ENCODE results near the gene CCDC88C. TPM values are rescaled to one million over a fixed set of nuclear protein-coding genes. Genes with fewer than 3 reads are reported as not detected.

CCDC88C gene
- polyA plus RNA-seq, 2 of the 4 experiments (the other 2 are of a cell fraction), result 2.9 to 3.7 TPM

DNA sequence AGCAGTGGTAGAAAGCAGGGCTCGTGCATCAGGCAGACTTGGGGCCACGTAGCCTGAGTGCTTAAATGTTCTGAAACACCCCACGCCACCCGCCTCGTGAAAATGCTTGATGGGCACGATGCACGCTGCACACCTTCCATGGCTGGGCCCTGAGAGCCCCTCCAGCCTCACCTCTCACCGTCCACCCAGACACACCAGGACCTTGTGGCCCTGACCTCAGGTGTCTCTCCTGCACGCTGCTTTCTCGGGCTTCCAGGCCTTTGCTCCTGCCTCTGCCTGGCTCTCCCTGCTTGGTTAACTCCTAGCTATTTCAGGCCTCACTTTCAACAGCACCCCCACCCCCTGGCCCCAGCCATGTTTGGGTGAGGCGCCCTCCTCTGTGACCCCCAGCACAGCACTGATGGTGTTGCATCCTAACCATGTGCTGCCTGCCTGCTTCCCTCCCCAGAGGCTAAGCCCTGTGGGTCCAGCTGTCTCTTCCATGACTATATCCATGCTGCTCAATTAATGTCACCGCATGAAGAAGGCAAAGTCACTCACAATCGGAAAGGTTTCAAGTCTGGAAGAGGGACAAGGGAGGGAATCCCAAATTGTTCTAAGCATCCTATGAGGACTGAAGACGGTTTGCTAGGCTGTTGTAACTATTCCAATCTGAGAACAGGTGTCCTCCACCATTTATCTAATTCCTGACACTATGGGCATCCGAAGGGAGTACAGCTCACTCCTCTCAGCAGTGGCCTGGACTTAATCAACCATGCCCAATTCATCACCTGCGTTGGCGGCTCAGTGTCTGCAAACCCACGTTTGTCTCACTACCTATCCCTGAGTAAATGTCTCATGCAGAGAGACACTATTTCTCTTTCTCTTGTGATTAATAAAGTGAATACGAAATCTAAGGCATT lies 82.2 kb downstream of the CCDC88C start (continued):
- TF ChIP-seq, protein P1, sequence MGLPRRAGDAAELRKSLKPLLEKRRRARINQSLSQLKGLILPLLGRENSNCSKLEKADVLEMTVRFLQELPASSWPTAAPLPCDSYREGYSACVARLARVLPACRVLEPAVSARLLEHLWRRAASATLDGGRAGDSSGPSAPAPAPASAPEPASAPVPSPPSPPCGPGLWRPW (IDR thresholded peaks at IDR 0.05), result no peak
- TF ChIP-seq JUNB (IDR thresholded peaks at IDR 0.05) (no peak), ZSCAN20 (CRISPR knock-in tag; IDR thresholded peaks at IDR 0.05) (no peak), MAZ (IDR thresholded peaks at IDR 0.05; ENCODE audit: borderline replicate concordance, low read depth, low read length) (no peak), RFX5 (IDR thresholded peaks at IDR 0.05) (no peak), NPAS2 (CRISPR knock-in tag; IDR thresholded peaks at IDR 0.05; ENCODE audit: borderline replicate concordance) (no peak)
- TF ChIP-seq, protein P2, sequence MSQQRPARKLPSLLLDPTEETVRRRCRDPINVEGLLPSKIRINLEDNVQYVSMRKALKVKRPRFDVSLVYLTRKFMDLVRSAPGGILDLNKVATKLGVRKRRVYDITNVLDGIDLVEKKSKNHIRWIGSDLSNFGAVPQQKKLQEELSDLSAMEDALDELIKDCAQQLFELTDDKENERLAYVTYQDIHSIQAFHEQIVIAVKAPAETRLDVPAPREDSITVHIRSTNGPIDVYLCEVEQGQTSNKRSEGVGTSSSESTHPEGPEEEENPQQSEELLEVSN (IDR thresholded peaks at IDR 0.05; ENCODE audit: borderline replicate concordance, low read depth), result no peak

DNA sequence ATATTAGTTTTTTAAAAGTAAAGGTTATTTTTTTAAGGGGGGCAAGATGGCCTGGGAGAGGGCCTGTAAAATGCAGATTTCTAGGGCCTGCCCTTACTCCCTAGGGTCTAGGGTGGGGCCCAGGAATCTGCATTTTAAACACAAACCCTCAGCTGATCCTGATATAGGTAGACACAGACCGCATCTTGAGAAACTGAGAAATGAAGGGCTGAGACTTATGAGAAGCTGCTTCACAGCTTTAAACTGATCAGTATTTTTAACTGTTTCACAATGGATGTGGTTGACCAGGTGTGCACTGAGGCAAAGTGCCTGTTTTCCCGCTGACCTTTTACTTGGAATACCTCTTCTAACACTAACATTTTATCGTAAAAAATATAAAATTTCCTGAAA lies 84.0 kb downstream of the CCDC88C start:
- no peak for FAIRE-seq
- Histone ChIP-seq H3K27ac (no peak overlapping the region), H3K4me3 (no peak overlapping the region), H3K4me1 (no peaks in the 10 kb centered on the region), H3K4me2 (no peak overlapping the region), H3K9me3 (no peaks in the 10 kb centered on the region)
- DNase-seq (ENCODE audit: low read depth in 1 of 2, low spot score in 1 of 2), result no peak
- POLR2A ChIA-PET, result no interaction called here
- ATAC-seq, result no peak
- WGBS (ENCODE audit: missing lambda C conversion rate), result 90% methylated on average over 3 of the region's 3 CpGs
- no peak for TF ChIP-seq ZNF302 (CRISPR knock-in tag; IDR thresholded peaks at IDR 0.05)
- TF ChIP-seq, protein P3, sequence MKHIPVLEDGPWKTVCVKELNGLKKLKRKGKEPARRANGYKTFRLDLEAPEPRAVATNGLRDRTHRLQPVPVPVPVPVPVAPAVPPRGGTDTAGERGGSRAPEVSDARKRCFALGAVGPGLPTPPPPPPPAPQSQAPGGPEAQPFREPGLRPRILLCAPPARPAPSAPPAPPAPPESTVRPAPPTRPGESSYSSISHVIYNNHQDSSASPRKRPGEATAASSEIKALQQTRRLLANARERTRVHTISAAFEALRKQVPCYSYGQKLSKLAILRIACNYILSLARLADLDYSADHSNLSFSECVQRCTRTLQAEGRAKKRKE (CRISPR knock-in tag; IDR thresholded peaks at IDR 0.05; ENCODE audit: low read depth), result no peak
- TF ChIP-seq ZC3H11A (IDR thresholded peaks at IDR 0.05), result no peak
- TF ChIP-seq RNF2 (IDR thresholded peaks at IDR 0.05; ENCODE audit: borderline replicate concordance, low read depth), result no peak
- TF ChIP-seq HEYL (CRISPR knock-in tag; IDR thresholded peaks at IDR 0.05), result no peak
- TF ChIP-seq FOSB (CRISPR knock-in tag; IDR thresholded peaks at IDR 0.05), result no peak
- TF ChIP-seq MYC (IDR thresholded peaks at IDR 0.05; ENCODE audit: borderline replicate concordance, low read length), result no peak
- no peak for TF ChIP-seq JUN (IDR thresholded peaks at IDR 0.05)
- no peak for TF ChIP-seq ZSCAN20 (CRISPR knock-in tag; IDR thresholded peaks at IDR 0.05)
- TF ChIP-seq RCOR1 (IDR thresholded peaks at IDR 0.05; ENCODE audit: low read depth, low read length), result no peak
- TF ChIP-seq RAD21 (conservative IDR thresholded peaks at IDR 0.05 in 1 of 2, IDR thresholded peaks at IDR 0.05 in 1 of 2), result no peak
- no peak for TF ChIP-seq EHMT2 (IDR thresholded peaks at IDR 0.05; ENCODE audit: low read depth)
- no peak for TF ChIP-seq HOXB5 (CRISPR knock-in tag; IDR thresholded peaks at IDR 0.05)
- no peak for TF ChIP-seq SMC3 (IDR thresholded peaks at IDR 0.05)
- no peak for TF ChIP-seq EHF (CRISPR knock-in tag; IDR thresholded peaks at IDR 0.05)
- CTCF ChIA-PET, result interaction anchor here (4.0 kb wide), 1 partner anchor 10 kb away, joined by 18 read pairs; no protein-coding TSS in a partner anchor

DNA sequence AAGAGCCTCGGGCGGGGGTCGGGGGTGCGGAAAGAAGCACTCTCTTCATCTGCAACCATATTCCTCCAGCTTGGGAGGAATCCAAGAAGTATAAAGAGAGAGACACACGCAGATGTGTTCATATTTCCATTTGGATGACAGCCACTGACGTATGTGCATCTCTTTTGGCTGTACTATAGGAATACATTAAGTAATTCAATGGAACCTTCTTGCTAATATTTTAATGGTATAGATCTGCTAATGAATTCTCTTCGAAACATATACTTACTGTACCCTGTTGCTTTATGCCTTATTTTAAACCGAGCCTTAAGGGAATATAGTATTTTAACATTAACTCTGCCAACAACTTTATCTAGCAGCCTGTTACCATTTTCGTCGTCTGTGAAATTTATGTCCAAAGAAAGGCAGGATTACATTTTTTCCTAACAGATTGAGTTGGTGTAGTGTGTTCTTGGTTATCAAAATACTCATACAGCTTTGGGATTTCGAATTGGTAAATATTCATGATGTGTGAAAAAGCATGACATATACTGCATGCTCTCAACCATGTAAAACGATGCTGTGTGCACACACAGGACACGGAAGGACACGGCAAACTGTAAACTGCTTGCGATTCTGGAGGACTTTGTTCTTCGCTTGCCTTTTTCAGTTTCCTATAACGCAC lies 84.5 kb downstream of the CCDC88C start:
- H3K4me3 ChIP-seq, result no peak overlapping the region
- ChIA-PET POLR2A (no interaction called here), CTCF (interaction anchor here (4.0 kb wide), 1 partner anchor 10 kb away, joined by 18 read pairs; no protein-coding TSS in a partner anchor)
- H3K27ac ChIP-seq, result no peak overlapping the region
- DNase-seq (ENCODE audit: low read depth in 1 of 2, low spot score in 1 of 2), result no peak
- TF ChIP-seq NR3C1 (IDR thresholded peaks at IDR 0.05) (no peak), HDAC2 (IDR thresholded peaks at IDR 0.05) (no peak), HOXA7 (CRISPR knock-in tag; IDR thresholded peaks at IDR 0.05) (no peak), RNF2 (IDR thresholded peaks at IDR 0.05; ENCODE audit: borderline replicate concordance, low read depth) (no peak), MAFK (IDR thresholded peaks at IDR 0.05; ENCODE audit: partially characterized antibody) (no peak), TP53 (CRISPR knock-in tag; IDR thresholded peaks at IDR 0.05) (no peak), EHMT2 (IDR thresholded peaks at IDR 0.05; ENCODE audit: low read depth) (no peak), SMC3 (IDR thresholded peaks at IDR 0.05) (no peak), KDM5A (IDR thresholded peaks at IDR 0.05) (no peak), CBX2 (IDR thresholded peaks at IDR 0.05; ENCODE audit: borderline replicate concordance, low read depth) (no peak), MAZ (IDR thresholded peaks at IDR 0.05; ENCODE audit: borderline replicate concordance, low read depth, low read length) (no peak), JUNB (IDR thresholded peaks at IDR 0.05) (no peak)
- ATAC-seq, result no peak
- no peak overlapping the region for H3K4me2 ChIP-seq
- H3K4me1 ChIP-seq, result no peaks in the 10 kb centered on the region
- H3K9me3 ChIP-seq, result no peaks in the 10 kb centered on the region
- FAIRE-seq, result no peak
- WGBS (ENCODE audit: missing lambda C conversion rate), result 82% methylated on average over 17 of the region's 17 CpGs

All from A549 (cell line).